HEK293 (cell line): ENCODE data around the gene PRKG1.

Experiments used
- CTCF ChIA-PET: fragments of 350-600 bp; formaldehyde crosslinking; extraction: SDS; loops from one replicate; lab custom pipeline; 2021; ENCODE audit warnings: antibody characterized with exemption; lab: Yijun Ruan, JAX
- POLR2A ChIA-PET: fragments of 300-600 bp; formaldehyde crosslinking; extraction: SDS; loops from one replicate; lab custom pipeline; 2020; ENCODE audit warnings: antibody characterized with exemption, inconsistent platforms; lab: Yijun Ruan, JAX
- H3K27ac ChIP-seq: fragments of 200-500 bp; sonication (Bioruptor generic); 2 replicates; pipeline ENCODE4 v1.5.1; 2014; ENCODE audit warnings: low read depth, low read length, control low read depth, inconsistent platforms; ENCODE audit errors: extremely low read depth
- H3K36me3 ChIP-seq, 2 experiments: fragments of 200-500 bp in 1 of 2; sonication (Bioruptor generic) in 1 of 2; 1 replicate in 1 of 2; 2 replicates in 1 of 2; pipeline ENCODE4 v1.5.1; 2014 to 2017; ENCODE audit warnings: inconsistent platforms in 2 of 2, low read length in 2 of 2; ENCODE audit not compliant: control insufficient read depth in 2 of 2, insufficient read depth in 1 of 2
- H3K4me1 ChIP-seq: fragments of 200-500 bp; sonication (Bioruptor generic); 2 replicates; pipeline ENCODE4 v1.5.1; 2014; ENCODE audit warnings: mild to moderate bottlenecking, low read length, inconsistent platforms; ENCODE audit not compliant: control insufficient read depth, insufficient read depth
- H3K4me3 ChIP-seq: 2 replicates; pipeline ENCODE4 v1.5.1; 2011; ENCODE audit warnings: low read depth, mild to moderate bottlenecking, control low read depth, low read length, moderate library complexity
- H3K9me3 ChIP-seq: fragments of 200-500 bp; sonication (Bioruptor generic); 2 replicates; pipeline ENCODE4 v1.5.1; 2014; ENCODE audit warnings: low read depth, low read length, inconsistent platforms; ENCODE audit not compliant: control insufficient read depth, insufficient read depth
- BCL11A ChIP-seq: fragments of 450-650 bp; formaldehyde crosslinking; IDR thresholded peaks from 2 replicates; pipeline ENCODE4 v1.5.1; 2016; ENCODE audit warnings: low read depth, missing biosample characterization, missing genetic modification characterization
- MYNN ChIP-seq: fragments of 450-650 bp; formaldehyde crosslinking; IDR thresholded peaks from 2 replicates; pipeline ENCODE4 v1.5.1; 2016; ENCODE audit warnings: missing biosample characterization, missing genetic modification characterization, borderline replicate concordance
- OVOL3 ChIP-seq: fragments of 450-650 bp; formaldehyde crosslinking; IDR thresholded peaks from 2 replicates; pipeline ENCODE4 v1.5.1; 2016; ENCODE audit warnings: missing biosample characterization, missing genetic modification characterization
- ZBTB7A ChIP-seq: fragments of 450-650 bp; formaldehyde crosslinking; IDR thresholded peaks from 2 replicates; pipeline ENCODE4 v1.5.1; 2016; ENCODE audit warnings: low read depth, missing biosample characterization, missing genetic modification characterization
- ZFP37 ChIP-seq: fragments of 450-650 bp; formaldehyde crosslinking; IDR thresholded peaks from 2 replicates; pipeline ENCODE4 v1.5.1; 2016; ENCODE audit warnings: missing biosample characterization, missing genetic modification characterization
- ZNF266 ChIP-seq: fragments of 450-650 bp; formaldehyde crosslinking; IDR thresholded peaks from 2 replicates; pipeline ENCODE4 v1.5.1; 2016; ENCODE audit warnings: missing biosample characterization, missing genetic modification characterization, low read depth
- ZNF335 ChIP-seq: fragments of 450-650 bp; formaldehyde crosslinking; conservative IDR thresholded peaks from 2 replicates; pipeline ENCODE4 v1.5.1; 2016; ENCODE audit warnings: missing biosample characterization, missing genetic modification characterization
- ZNF341 ChIP-seq: fragments of 450-650 bp; formaldehyde crosslinking; IDR thresholded peaks from 2 replicates; pipeline ENCODE4; 2016; ENCODE audit warnings: low read depth, missing biosample characterization, missing genetic modification characterization
- ZNF37A ChIP-seq: fragments of 450-650 bp; IDR thresholded peaks from 2 replicates; pipeline ENCODE4 v1.5.1; 2018; ENCODE audit warnings: missing biosample characterization, missing genetic modification characterization
- ZNF394 ChIP-seq: fragments of 450-650 bp; formaldehyde crosslinking; IDR thresholded peaks from 2 replicates; pipeline ENCODE4 v1.5.1; 2016; ENCODE audit warnings: missing biosample characterization, missing genetic modification characterization, mild to moderate bottlenecking, moderate library complexity, borderline replicate concordance
- ZNF423 ChIP-seq: fragments of 450-650 bp; formaldehyde crosslinking; IDR thresholded peaks from 2 replicates; pipeline ENCODE4 v1.5.1; 2016; ENCODE audit warnings: missing biosample characterization, missing genetic modification characterization
- ZNF501 ChIP-seq: fragments of 450-650 bp; formaldehyde crosslinking; IDR thresholded peaks from 2 replicates; pipeline ENCODE4 v1.5.1; 2016; ENCODE audit warnings: missing biosample characterization, missing genetic modification characterization
- ZNF555 ChIP-seq: fragments of 450-650 bp; formaldehyde crosslinking; conservative IDR thresholded peaks from 2 replicates; pipeline ENCODE4 v1.5.1; 2017; ENCODE audit warnings: missing biosample characterization, mild to moderate bottlenecking, missing genetic modification characterization, inconsistent platforms
- ZNF558 ChIP-seq: fragments of 450-650 bp; formaldehyde crosslinking; IDR thresholded peaks from 2 replicates; pipeline ENCODE4 v1.5.1; 2016; ENCODE audit warnings: missing biosample characterization, missing genetic modification characterization
- ZNF610 ChIP-seq: fragments of 450-650 bp; formaldehyde crosslinking; IDR thresholded peaks from 2 replicates; pipeline ENCODE4 v1.5.1; 2016; ENCODE audit warnings: missing biosample characterization, missing genetic modification characterization, borderline replicate concordance
- ZNF701 ChIP-seq: fragments of 450-650 bp; formaldehyde crosslinking; IDR thresholded peaks from 2 replicates; pipeline ENCODE4 v1.5.1; 2016; ENCODE audit warnings: missing biosample characterization, missing genetic modification characterization
- ZNF785 ChIP-seq: fragments of 450-650 bp; formaldehyde crosslinking; IDR thresholded peaks from 2 replicates; pipeline ENCODE4 v1.5.1; 2016; ENCODE audit warnings: missing biosample characterization, missing genetic modification characterization
- ZNF830 ChIP-seq: fragments of 450-650 bp; IDR thresholded peaks from 2 replicates; pipeline ENCODE4 v1.5.0; 2018; ENCODE audit warnings: missing biosample characterization, missing genetic modification characterization, low read depth, mild to moderate bottlenecking, moderate library complexity
- ZSCAN23 ChIP-seq: fragments of 450-650 bp; formaldehyde crosslinking; IDR thresholded peaks from 2 replicates; pipeline ENCODE4 v1.5.1; 2016; ENCODE audit warnings: missing biosample characterization, missing genetic modification characterization
- ZSCAN30 ChIP-seq: fragments of 450-650 bp; IDR thresholded peaks from 2 replicates; pipeline ENCODE4 v1.5.1; 2018; ENCODE audit warnings: missing biosample characterization, mild to moderate bottlenecking, missing genetic modification characterization, moderate library complexity
- TF ChIP-seq, protein P1 (sequence below): fragments of 450-650 bp; formaldehyde crosslinking; IDR thresholded peaks from 2 replicates; pipeline ENCODE4 v1.5.1; 2016; ENCODE audit warnings: missing biosample characterization, missing genetic modification characterization
- TF ChIP-seq, protein P2 (sequence below): fragments of 450-650 bp; formaldehyde crosslinking; IDR thresholded peaks from 2 replicates; pipeline ENCODE4 v1.5.1; 2017; ENCODE audit warnings: missing biosample characterization, missing genetic modification characterization
- TF ChIP-seq, protein P3 (sequence below): fragments of 450-650 bp; formaldehyde crosslinking; IDR thresholded peaks from 2 replicates; pipeline ENCODE4 v1.5.1; 2016; ENCODE audit warnings: missing biosample characterization, missing genetic modification characterization

The PRKG1 gene

DNA sequence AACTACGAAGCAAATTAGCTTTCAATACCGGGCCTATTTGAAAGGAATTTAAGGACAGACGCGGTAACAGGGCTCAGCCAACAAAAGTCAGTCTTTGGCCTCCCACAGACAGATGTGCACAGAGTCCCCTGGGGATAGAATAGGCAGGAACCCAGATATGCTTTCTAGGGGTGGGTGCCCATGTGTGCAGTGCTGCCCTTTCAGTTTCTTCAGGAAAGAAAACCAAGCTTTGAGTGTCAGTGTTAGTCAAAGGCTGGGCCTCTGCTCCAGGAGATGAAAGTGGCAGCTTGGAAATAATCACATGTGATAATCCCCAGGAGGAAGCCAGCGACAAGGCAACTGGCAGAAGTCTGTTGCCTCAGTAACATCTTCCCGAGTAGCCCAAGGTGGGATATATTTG lies 668.9 kb downstream of the PRKG1 start:
- Histone ChIP-seq H3K4me3 (no peak overlapping the region), H3K27ac (no peak overlapping the region), H3K9me3 (no peaks in the 10 kb centered on the region), H3K4me1 (no peaks in the 10 kb centered on the region), H3K36me3 (no peaks in the 10 kb centered on the region)
- TF ChIP-seq ZNF266 (no peak), ZSCAN23 (tag by site-specific recombination) (no peak), ZNF37A (tag by site-specific recombination) (no peak), ZNF501 (tag by site-specific recombination) (no peak), BCL11A (tag by site-specific recombination) (no peak), ZNF830 (tag by site-specific recombination) (no peak), ZFP37 (tag by site-specific recombination) (no peak), ZNF335 (tag by site-specific recombination) (no peak), ZNF785 (tag by site-specific recombination) (no peak), ZNF341 (tag by site-specific recombination) (no peak), ZBTB7A (tag by site-specific recombination) (no peak), MYNN (tag by site-specific recombination) (no peak)
- TF ChIP-seq, protein P1, sequence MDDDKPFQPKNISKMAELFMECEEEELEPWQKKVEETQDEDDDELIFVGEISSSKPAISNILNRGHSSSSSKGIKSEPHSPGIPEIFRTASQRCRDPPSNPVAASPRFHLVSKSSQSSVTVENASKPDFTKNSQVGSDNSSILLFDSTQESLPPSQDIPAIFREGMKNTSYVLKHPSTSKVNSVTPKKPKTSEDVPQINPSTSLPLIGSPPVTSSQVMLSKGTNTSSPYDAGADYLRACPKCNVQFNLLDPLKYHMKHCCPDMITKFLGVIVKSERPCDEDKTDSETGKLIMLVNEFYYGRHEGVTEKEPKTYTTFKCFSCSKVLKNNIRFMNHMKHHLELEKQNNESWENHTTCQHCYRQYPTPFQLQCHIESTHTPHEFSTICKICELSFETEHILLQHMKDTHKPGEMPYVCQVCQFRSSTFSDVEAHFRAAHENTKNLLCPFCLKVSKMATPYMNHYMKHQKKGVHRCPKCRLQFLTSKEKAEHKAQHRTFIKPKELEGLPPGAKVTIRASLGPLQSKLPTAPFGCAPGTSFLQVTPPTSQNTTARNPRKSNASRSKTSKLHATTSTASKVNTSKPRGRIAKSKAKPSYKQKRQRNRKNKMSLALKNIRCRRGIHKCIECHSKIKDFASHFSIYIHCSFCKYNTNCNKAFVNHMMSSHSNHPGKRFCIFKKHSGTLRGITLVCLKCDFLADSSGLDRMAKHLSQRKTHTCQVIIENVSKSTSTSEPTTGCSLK (tag by site-specific recombination) = no peak
- TF ChIP-seq, protein P2, sequence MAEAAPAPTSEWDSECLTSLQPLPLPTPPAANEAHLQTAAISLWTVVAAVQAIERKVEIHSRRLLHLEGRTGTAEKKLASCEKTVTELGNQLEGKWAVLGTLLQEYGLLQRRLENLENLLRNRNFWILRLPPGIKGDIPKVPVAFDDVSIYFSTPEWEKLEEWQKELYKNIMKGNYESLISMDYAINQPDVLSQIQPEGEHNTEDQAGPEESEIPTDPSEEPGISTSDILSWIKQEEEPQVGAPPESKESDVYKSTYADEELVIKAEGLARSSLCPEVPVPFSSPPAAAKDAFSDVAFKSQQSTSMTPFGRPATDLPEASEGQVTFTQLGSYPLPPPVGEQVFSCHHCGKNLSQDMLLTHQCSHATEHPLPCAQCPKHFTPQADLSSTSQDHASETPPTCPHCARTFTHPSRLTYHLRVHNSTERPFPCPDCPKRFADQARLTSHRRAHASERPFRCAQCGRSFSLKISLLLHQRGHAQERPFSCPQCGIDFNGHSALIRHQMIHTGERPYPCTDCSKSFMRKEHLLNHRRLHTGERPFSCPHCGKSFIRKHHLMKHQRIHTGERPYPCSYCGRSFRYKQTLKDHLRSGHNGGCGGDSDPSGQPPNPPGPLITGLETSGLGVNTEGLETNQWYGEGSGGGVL (tag by site-specific recombination) = no peak
- ChIA-PET POLR2A (no interaction called here), CTCF (interaction anchor here (1.2 kb wide), 1 partner anchor 133 kb away, joined by 5 read pairs; no protein-coding TSS in a partner anchor)

DNA sequence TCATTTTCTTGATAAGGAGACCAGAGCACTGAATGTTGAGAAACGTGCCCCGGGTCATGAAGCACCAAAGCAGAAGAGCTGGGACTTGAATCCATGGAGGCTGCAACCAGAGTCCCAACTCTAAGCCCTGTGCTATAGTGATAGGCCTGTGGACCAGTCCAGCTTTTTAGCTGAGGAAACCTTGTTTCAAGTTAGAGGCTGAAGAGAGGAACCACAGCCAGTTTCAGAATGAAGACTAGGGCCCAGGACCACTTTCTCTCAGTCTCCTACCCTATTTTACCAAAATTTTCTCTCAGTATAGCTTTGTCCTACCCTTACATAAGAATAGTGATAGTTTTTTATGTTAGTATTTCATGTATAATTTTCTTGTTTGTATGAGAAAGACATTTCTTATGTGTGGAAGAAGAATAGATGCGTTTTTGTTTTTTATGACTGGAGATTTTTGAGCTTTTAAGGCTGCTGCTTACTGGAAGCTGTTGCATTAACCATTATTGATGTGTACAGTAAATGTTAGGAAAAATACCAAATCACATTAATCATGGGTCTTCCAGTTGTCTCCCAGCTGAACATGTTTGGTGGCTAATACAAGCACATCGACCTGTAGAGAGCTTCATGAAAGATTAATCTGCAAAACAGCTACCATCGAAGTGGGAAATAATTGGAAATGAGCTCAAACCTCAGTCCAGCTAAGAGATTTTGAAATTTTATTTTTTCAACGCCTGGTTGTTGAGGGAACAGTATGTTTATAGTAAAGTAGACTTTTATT lies 670.1 kb downstream of the PRKG1 start:
- Histone ChIP-seq H3K36me3 (no peaks in the 10 kb centered on the region), H3K4me3 (no peak overlapping the region), H3K27ac (no peak overlapping the region), H3K9me3 (no peaks in the 10 kb centered on the region), H3K4me1 (no peaks in the 10 kb centered on the region)
- ChIA-PET POLR2A (no interaction called here), CTCF (interaction anchor here (0.6 to 1.2 kb wide), 3 partner anchors 18 to 228 kb away, joined by 3 to 5 read pairs (median 3); no protein-coding TSS in a partner anchor)
- TF ChIP-seq ZNF394 (tag by site-specific recombination) = no peak
- no peak for TF ChIP-seq ZNF423
- TF ChIP-seq ZNF701 = no peak
- no peak for TF ChIP-seq ZNF555 (tag by site-specific recombination)
- TF ChIP-seq ZSCAN30 (tag by site-specific recombination) = no peak
- TF ChIP-seq, protein P3, sequence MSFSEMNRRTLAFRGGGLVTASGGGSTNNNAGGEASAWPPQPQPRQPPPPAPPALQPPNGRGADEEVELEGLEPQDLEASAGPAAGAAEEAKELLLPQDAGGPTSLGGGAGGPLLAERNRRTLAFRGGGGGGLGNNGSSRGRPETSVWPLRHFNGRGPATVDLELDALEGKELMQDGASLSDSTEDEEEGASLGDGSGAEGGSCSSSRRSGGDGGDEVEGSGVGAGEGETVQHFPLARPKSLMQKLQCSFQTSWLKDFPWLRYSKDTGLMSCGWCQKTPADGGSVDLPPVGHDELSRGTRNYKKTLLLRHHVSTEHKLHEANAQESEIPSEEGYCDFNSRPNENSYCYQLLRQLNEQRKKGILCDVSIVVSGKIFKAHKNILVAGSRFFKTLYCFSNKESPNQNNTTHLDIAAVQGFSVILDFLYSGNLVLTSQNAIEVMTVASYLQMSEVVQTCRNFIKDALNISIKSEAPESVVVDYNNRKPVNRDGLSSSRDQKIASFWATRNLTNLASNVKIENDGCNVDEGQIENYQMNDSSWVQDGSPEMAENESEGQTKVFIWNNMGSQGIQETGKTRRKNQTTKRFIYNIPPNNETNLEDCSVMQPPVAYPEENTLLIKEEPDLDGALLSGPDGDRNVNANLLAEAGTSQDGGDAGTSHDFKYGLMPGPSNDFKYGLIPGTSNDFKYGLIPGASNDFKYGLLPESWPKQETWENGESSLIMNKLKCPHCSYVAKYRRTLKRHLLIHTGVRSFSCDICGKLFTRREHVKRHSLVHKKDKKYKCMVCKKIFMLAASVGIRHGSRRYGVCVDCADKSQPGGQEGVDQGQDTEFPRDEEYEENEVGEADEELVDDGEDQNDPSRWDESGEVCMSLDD (tag by site-specific recombination) = no peak
- TF ChIP-seq OVOL3 = no peak
- TF ChIP-seq ZNF610 (tag by site-specific recombination) = no peak
- no peak for TF ChIP-seq ZNF558 (tag by site-specific recombination)
